Muscle of back (tissue), 11 donors: ENCODE measurements around the gene CCDC57. TPM values are rescaled to one million over a fixed set of nuclear protein-coding genes. Genes with fewer than 3 reads are reported as not detected.

ENCODE experiments used
- DNase-seq, 3 donors: peaks; one replicate each; pipeline versions ENCODE4 v3.0.0 to v3.0.0-alpha.2; 2013
- polyA plus RNA-seq, 10 donors: library from polyadenylated mRNA; unstranded; fragments of 120-200 nt; gene quantifications; one replicate each; pipeline ENCODE4 v1.2.1, GENCODE V29; 2013; ENCODE audit not compliant: insufficient read length in 10 of 10

The CCDC57 gene
- polyA plus RNA-seq, 10 donors: 15.7 to 32.8 (median 22.1) TPM

- no peak for DNase-seq
These were observed 34.7 kb upstream of the CCDC57 start for GRCh38 chr17:82247182-82247823.

DNA sequence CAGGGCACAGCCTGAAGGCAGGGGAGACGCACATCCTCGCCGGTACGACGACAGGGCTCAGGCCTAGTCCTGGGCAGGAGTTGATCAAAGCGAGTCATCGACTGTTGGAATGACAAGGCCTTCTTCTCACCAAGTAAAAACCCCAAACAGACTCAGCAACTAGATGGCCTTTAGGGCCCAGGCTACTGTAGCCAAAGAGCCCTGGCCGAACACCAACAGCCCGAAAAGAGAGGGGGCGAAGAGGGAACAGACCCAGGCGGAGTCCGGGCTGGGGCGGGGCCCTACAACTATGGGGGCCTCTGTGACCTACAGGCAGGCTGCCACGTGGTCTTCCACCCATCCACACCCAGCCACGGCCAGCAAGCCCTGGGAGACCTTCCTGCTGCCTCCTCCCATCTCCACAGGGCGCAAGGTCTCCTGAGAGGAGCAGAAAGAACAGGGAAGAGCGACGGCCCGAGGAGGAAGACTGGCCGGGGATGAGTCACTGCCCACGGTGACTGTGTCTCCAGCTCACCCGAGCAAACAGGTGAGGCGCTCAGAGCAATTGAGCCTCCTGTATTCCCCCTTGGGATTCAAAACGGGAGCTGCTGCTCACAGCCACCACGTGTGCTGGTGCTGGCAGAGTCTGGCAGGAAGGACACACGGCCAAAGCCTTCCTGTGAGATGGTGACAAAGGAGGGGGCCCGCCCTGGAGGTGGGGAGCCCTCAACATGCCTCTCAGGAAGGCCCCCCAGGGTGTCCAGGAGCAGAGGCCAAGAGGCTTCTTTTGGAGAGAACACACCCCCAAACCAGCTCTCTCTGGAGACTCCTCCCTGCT, 33.9 kb upstream of the CCDC57 start:
- DNase-seq: no peak

DNA sequence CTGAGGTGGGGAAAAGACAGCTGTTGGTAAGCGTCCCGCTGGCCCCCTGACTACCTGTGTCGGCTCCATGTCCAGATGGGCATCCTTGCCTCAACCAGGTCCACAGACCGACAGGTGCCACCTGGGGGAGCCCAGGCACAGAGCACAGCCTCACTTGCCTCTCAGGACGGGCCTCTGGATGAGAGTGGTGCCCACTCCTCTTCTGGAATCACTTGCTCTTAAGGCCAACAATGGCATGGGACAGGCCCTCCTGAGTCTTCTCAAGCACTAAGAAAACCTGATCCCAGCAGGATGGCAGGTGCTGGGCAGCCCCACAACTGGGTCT, 33.4 kb upstream of the CCDC57 start:
- DNase-seq: no peak

GRCh38 chr17:82245134-82246039, 32.7 kb upstream of the CCDC57 start:
- DNase-seq: no peak

- DNase-seq: no peak
These were observed 31.9 kb upstream of the CCDC57 start for GRCh38 chr17:82244413-82245133.

- no peak for DNase-seq
These were observed 31.2 kb upstream of the CCDC57 start for GRCh38 chr17:82243648-82244412.

DNA sequence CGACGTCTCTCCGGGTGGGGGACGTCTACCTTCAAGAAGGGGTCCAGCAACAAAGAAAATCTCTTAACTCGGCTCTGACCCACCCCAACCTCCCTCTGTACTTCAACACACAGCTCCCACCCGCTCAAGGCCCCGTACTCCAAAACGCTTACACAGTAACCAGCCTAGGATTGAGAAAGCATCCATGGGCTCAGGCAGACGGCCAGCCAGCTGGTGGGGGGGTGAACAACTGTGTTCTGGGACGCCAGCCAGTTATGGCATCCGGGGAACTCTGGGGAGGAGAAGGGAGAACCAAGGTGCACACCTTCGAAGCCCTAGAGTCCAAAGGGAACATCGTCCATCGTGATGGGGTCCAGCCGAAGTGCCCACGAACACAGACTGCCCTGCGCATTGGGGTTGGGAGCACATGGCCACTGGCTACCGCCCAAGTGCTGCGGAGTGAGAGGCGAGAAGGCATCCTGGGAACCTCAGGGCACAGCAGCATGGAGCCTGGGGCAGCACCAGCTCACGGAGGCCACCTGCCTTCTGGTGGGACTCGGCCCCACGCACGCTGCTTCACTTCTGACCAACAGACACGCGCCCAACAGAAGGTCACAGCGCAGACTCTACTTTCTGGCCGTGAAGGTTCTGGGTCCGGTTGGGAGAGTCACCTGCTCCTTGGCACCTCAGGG, 30.5 kb upstream of the CCDC57 start:
- DNase-seq: peak in 2 of 3 donors; percentile 79 to 80

GRCh38 chr17:82242698-82242976, 30.0 kb upstream of the CCDC57 start:
- DNase-seq: no peak

DNA sequence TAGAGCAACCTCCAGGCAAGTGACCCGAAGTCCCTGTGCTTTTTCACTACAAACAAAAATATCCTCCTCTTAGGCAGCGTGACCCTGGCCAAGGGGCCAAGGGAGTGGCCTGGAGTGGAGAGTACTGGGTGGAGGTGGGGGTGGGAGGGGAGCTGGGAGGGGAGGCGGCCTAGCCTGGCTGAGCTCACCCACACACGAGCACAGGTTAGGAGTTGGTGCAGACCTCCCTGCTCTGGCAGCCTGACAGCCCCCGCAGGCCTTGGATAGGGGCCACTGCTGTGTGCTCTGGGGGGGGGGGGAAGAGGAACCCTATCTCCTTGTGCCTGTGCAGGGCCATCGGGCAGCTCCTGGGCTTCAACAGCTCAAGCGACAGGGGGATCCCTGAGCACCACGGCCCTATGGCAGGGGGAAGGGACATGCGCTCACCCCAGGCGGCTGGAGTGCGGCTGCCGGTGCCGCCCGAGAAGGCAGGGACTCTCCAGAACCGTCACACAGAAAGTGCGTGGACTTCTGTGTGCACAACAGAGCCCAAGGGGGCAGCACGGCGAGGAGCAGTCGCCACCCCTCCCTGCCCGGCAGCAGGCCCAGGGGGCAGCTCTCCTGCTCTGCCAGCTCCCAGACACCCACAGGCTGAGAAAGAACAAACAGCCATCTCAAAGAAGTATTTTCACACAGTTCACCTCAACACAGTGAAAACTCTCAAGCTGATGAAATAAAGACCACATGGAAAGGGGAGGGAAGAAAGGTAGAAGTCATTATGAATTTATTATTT, 29.5 kb upstream of the CCDC57 start:
- no peak for DNase-seq

GRCh38 chr17:82241183-82241925, 28.7 kb upstream of the CCDC57 start:
- peak in 1 of 3 donors; percentile 67 for DNase-seq

- DNase-seq: no peak
These were observed 28.0 kb upstream of the CCDC57 start for GRCh38 chr17:82240506-82241182.

- peak in 1 of 3 donors; percentile 76 for DNase-seq
These were observed 27.4 kb upstream of the CCDC57 start for GRCh38 chr17:82239926-82240505.

DNA sequence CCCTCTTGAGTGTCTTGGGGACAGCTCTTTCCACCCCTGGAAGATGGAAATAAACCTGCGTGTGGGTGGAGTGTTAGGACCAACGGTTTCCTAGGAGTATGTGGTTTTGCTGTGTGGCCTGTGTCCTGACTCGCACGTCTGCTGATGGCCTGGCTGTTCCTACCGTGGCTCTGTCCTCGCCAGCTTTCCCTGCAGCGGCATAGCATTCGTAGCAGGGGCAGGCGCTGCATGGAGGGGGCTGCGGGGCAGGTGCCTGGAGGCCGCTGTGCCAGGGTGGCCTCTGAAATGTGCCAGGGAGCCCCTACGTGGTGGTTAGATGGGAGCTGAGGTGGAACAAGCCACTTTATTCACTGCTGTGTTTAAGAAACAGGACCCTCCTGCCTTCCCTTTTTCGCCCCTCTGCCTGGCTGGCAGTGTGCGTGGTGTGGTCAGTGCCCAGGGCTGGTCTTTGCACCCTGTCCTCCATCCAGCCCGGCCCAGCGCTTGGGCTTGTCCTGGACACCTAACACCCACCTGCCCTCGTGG, 26.8 kb upstream of the CCDC57 start:
- DNase-seq: no peak

- DNase-seq: peak in 1 of 3 donors; percentile 54
These were observed 26.0 kb upstream of the CCDC57 start for GRCh38 chr17:82238472-82239201.

DNA sequence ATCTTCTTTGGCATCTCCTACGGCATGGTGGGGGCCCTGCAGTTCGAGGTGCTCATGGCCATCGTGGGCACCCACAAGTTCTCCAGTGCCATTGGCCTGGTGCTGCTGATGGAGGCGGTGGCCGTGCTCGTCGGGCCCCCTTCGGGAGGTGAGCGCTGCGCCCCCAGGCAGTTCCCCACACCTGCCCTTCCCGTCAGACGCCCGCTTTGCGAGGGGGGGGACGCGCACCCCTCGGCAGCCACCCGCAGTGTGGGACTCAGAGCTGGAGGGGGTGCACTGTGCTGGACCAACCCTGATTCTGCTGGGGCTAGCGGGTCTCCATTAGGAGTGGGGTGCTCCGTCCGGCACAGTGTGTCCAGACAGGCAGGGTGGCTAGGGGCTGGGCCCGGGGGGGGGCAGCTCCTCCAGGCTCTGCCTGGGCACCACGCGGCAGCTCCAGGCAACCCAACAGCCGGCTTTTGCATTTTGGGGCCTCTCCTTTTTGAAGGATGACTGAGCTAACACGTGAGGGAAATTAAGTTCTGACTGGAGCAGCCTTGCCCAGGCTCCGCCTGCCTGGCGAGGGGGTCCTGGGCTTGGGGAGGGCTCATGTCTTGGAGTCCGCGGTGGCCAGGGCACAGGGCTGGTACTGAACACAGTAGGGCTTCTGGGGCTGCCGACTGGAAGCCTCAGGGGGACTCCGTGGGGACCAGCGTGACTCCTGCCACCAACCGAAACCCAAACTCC, 25.3 kb upstream of the CCDC57 start:
- DNase-seq: no peak

- DNase-seq: no peak
These were observed 24.6 kb upstream of the CCDC57 start for GRCh38 chr17:82237083-82237745.
